H1 (cell line): ENCODE data around the gene NIN. TPM values are rescaled to one million over a fixed set of nuclear protein-coding genes. Genes with fewer than 3 reads are reported as not detected.
"Not testable (repeated sequence)": the region's sequence is repeated elsewhere in the genome, so short reads cannot be mapped to it uniquely, and the experiment has no call there.

Experiments
- CTCF ChIA-PET: fragments of 300-600 bp; sonication (Branson Sonifier 250); formaldehyde crosslinking; loops from one replicate; lab custom pipeline; 2021; ENCODE audit not compliant: partially characterized antibody; lab: Charles Lee
- POLR2A ChIA-PET: fragments of 300-600 bp; sonication (Branson Sonifier 250); formaldehyde crosslinking; loops from one replicate; lab custom pipeline; 2021; ENCODE audit warnings: inconsistent platforms; ENCODE audit not compliant: partially characterized antibody; lab: Charles Lee
- DNase-seq, 2 experiments: peaks; one replicate each; pipeline versions ENCODE4 v3.0.0 to v3.0.0-alpha.2; 2010 to 2022; ENCODE audit warnings: low spot score in 2 of 2, low read depth in 1 of 2, mixed read lengths in 1 of 2
- FAIRE-seq: peaks from 2 replicates; lab custom pipeline; 2011; peaks lifted over from hg19 to GRCh38; lab: Jason Lieb, UNC
- H2AFZ ChIP-seq: 2 replicates; pipeline ENCODE4 v1.8.1; 2012; ENCODE audit warnings: low read length, inconsistent platforms
- H2AK5ac ChIP-seq: 2 replicates; pipeline ENCODE4 v1.6.1; 2013; ENCODE audit warnings: low read depth, low read length
- H2BK120ac ChIP-seq: replicated peaks from 2 replicates; pipeline ENCODE3; 2013; ENCODE audit warnings: low read depth, low read length, inconsistent platforms
- H2BK12ac ChIP-seq: 2 replicates; pipeline ENCODE4 v1.6.1; 2013; ENCODE audit warnings: low read depth, low read length
- H2BK15ac ChIP-seq: 2 replicates; pipeline ENCODE4 v1.6.1; 2013; ENCODE audit warnings: low read length
- H2BK20ac ChIP-seq: 2 replicates; pipeline ENCODE4 v1.6.1; 2013; ENCODE audit warnings: low read length
- H2BK5ac ChIP-seq: 2 replicates; pipeline ENCODE4 v1.6.1; 2013; ENCODE audit warnings: low read depth, low read length
- H3K14ac ChIP-seq: 2 replicates; pipeline ENCODE4 v1.6.1; 2013; ENCODE audit warnings: inconsistent platforms; ENCODE audit not compliant: insufficient read length
- H3K18ac ChIP-seq: 2 replicates; pipeline ENCODE4 v1.6.1; 2013; ENCODE audit warnings: low read length; ENCODE audit errors: extremely low read depth
- H3K23ac ChIP-seq: 2 replicates; pipeline ENCODE4 v1.6.1; 2013; ENCODE audit warnings: inconsistent platforms; ENCODE audit not compliant: insufficient read length
- H3K23me2 ChIP-seq: 2 replicates; pipeline ENCODE4 v1.6.1; 2013; ENCODE audit warnings: low read depth, low read length
- H3K27ac ChIP-seq: 2 replicates; pipeline ENCODE4 v1.6.1; 2011; ENCODE audit warnings: low read depth, low read length, inconsistent platforms
- H3K27me3 ChIP-seq, 4 experiments: replicated peaks in 1 of 4; 1 replicate in 1 of 4; 2 replicates in 3 of 4; pipeline versions ENCODE4 v1.6.1 to v1.8.1; 2011 to 2013; ENCODE audit warnings: low read length in 3 of 4, mild to moderate bottlenecking in 3 of 4, inconsistent platforms in 2 of 4, mixed read lengths in 2 of 4, moderate library complexity in 1 of 4; ENCODE audit not compliant: control insufficient read depth in 3 of 4, insufficient read depth in 3 of 4; ENCODE audit errors: extremely low read depth in 1 of 4
- H3K36me3 ChIP-seq, 4 experiments: 2 replicates each; pipeline versions ENCODE4 v1.6.1 to v1.8.1; 2011 to 2013; ENCODE audit warnings: mild to moderate bottlenecking in 4 of 4, low read length in 3 of 4, moderate library complexity in 2 of 4, control low read depth in 1 of 4, inconsistent platforms in 1 of 4; ENCODE audit not compliant: insufficient read depth in 4 of 4, control insufficient read depth in 2 of 4
- H3K4ac ChIP-seq: replicated peaks from 2 replicates; pipeline ENCODE3; 2013; ENCODE audit warnings: low read length, low read depth, mixed read lengths, inconsistent platforms; ENCODE audit not compliant: insufficient read length
- H3K4me1 ChIP-seq, 4 experiments: replicated peaks in 1 of 4; 1 replicate in 1 of 4; 2 replicates in 3 of 4; pipeline versions ENCODE4 v1.6.1 to v1.8.1; 2011 to 2013; ENCODE audit warnings: low read length in 3 of 4, inconsistent platforms in 2 of 4, mixed read lengths in 1 of 4; ENCODE audit not compliant: insufficient read depth in 4 of 4, control insufficient read depth in 3 of 4
- H3K4me2 ChIP-seq, 2 experiments: 2 replicates each; pipeline versions ENCODE4 v1.6.1 to v1.8.1; 2011 to 2013; ENCODE audit warnings: low read depth in 2 of 2, low read length in 2 of 2, control low read depth in 1 of 2, inconsistent platforms in 1 of 2, mild to moderate bottlenecking in 1 of 2; ENCODE audit not compliant: insufficient read depth in 1 of 2
- H3K4me3 ChIP-seq, 4 experiments: fragments of 200-600, 300-600 bp in 1 of 4; sonication (generic), shearing (Covaris generic), sonication (Bioruptor Twin) in 1 of 4; 2 replicates each; pipeline versions ENCODE4 v1.5.1 to v1.8.1; 2011 to 2016; ENCODE audit warnings: low read length in 4 of 4, low read depth in 3 of 4, control low read depth in 2 of 4, inconsistent platforms in 2 of 4, mild to moderate bottlenecking in 2 of 4, mixed read lengths in 1 of 4, moderate library complexity in 1 of 4; ENCODE audit not compliant: insufficient read depth in 2 of 4; ENCODE audit errors: extremely low read depth in 1 of 4
- H3K56ac ChIP-seq: replicated peaks from 2 replicates; pipeline ENCODE3; 2013; ENCODE audit warnings: low read depth, mild to moderate bottlenecking, mixed read lengths, low read length, inconsistent platforms; ENCODE audit not compliant: insufficient read length
- H3K79me1 ChIP-seq: 2 replicates; pipeline ENCODE4 v1.6.1; 2013; ENCODE audit warnings: low read depth, low read length, control low read depth
- H3K79me2 ChIP-seq, 2 experiments: 2 replicates each; pipeline versions ENCODE4 v1.6.1 to v1.8.1; 2012 to 2013; ENCODE audit warnings: low read length in 2 of 2, mild to moderate bottlenecking in 2 of 2, inconsistent platforms in 1 of 2; ENCODE audit not compliant: insufficient read depth in 2 of 2, control insufficient read depth in 1 of 2
- H3K9ac ChIP-seq, 4 experiments: replicated peaks in 1 of 4; 1 replicate in 1 of 4; 2 replicates in 3 of 4; pipeline versions ENCODE4 v1.6.1 to v1.8.1; 2011 to 2013; ENCODE audit warnings: low read depth in 3 of 4, low read length in 3 of 4, control low read depth in 2 of 4, mild to moderate bottlenecking in 2 of 4, moderate library complexity in 2 of 4, inconsistent platforms in 1 of 4; ENCODE audit errors: extremely low read depth in 1 of 4
- H3K9me3 ChIP-seq, 2 experiments: 2 replicates each; pipeline versions ENCODE4 v1.6.1 to v1.8.1; 2012 to 2013; ENCODE audit warnings: mild to moderate bottlenecking in 2 of 2, moderate library complexity in 2 of 2, control low read depth in 1 of 2, inconsistent platforms in 1 of 2, low read depth in 1 of 2, low read length in 1 of 2, mixed read lengths in 1 of 2; ENCODE audit not compliant: insufficient read depth in 2 of 2
- H4K20me1 ChIP-seq, 2 experiments: replicated peaks in 1 of 2; 2 replicates each; pipeline versions ENCODE3 to v1.8.1; 2011 to 2013; ENCODE audit warnings: inconsistent platforms in 2 of 2, low read length in 2 of 2, mild to moderate bottlenecking in 1 of 2; ENCODE audit not compliant: insufficient read depth in 2 of 2, control insufficient read depth in 1 of 2
- H4K5ac ChIP-seq: 2 replicates; pipeline ENCODE4 v1.6.1; 2013; ENCODE audit warnings: low read length, low read depth, mixed read lengths, inconsistent platforms; ENCODE audit not compliant: insufficient read length
- H4K8ac ChIP-seq: 2 replicates; pipeline ENCODE4 v1.8.0; 2013; ENCODE audit warnings: mild to moderate bottlenecking, moderate library complexity, low read length, inconsistent platforms; ENCODE audit not compliant: insufficient read depth; ENCODE audit errors: extremely low read depth
- H4K91ac ChIP-seq: replicated peaks from 2 replicates; pipeline ENCODE3; 2013; ENCODE audit warnings: low read length, mixed read lengths, inconsistent platforms; ENCODE audit not compliant: insufficient read length
- WGBS, 2 experiments: shearing (Covaris generic) in 1 of 2; methylation state at CpG; one replicate each; pipeline versions ENCODE4 v1.1.6 to v1.1.7; 2013 to 2015; ENCODE audit warnings: low lambda C conversion rate in 2 of 2, mixed read lengths in 2 of 2, inconsistent platforms in 1 of 2, low coverage in 1 of 2, missing lambda C conversion rate in 1 of 2; ENCODE audit not compliant: insufficient replicate concordance in 2 of 2, insufficient coverage in 1 of 2, insufficient read length in 1 of 2; ENCODE audit errors: extremely low coverage in 1 of 2, missing lambda C conversion rate in 1 of 2; 5-methylcytosine and 5-hydroxymethylcytosine counted together
- polyA plus RNA-seq, 7 experiments: library from polyadenylated mRNA; depleted of rRNA in 3 of 7; stranded (reverse) in 5 of 7; unstranded in 2 of 7; fragments of >200 nt in 5 of 7; fragments of 200-250 nt in 2 of 7; gene quantifications; 1 replicate in 5 of 7; 2 replicates in 1 of 7; 4 replicates in 1 of 7; pipeline versions ENCODE4 v1.2.1 to v1.2.3, GENCODE V29; 2011 to 2013; ENCODE audit warnings: missing spikeins in 2 of 7, mixed read lengths in 2 of 7
- total RNA-seq: library from RNA; stranded (reverse); fragmentation: NEBNext Ultra II Directional; extraction: Animal tissue kit (Norgen Biotek cat#: 25700); gene quantifications from 2 replicates; pipeline ENCODE4 v1.2.1, GENCODE V29; 2021

The NIN gene
- total and polyA plus RNA-seq, 2 of the 8 experiments (the other 6 are each of a cell fraction or from before 2014, with no cell fraction given): 3.2 to 21.3 TPM

DNA sequence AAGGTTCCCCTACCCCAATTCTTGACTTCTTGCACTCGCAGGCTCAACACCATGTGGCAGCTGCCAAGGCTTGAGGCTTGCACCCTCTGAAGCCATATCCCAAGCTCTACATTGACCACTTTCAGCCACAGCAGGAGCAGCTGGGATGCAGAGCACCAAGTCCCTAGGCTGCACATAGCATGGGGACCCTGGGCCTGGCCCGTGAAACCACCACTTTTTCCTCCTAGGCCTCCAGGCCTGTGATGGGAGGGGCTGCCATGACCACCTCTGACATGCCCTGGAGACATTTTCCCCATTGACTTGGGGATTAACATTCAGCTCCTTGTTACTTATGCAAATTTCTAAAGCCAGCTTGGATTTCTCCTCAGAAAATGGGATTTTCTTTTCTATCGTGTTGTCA is 136.7 kb downstream of the NIN start:
- H3K23me2 ChIP-seq, H3K14ac ChIP-seq, H2AFZ ChIP-seq, H3K36me3 ChIP-seq, H3K79me2 ChIP-seq, H2AK5ac ChIP-seq, H2BK5ac ChIP-seq, H4K91ac ChIP-seq, H4K5ac ChIP-seq, DNase-seq, H3K9ac ChIP-seq, H3K4me3 ChIP-seq, FAIRE-seq, H2BK20ac ChIP-seq, H3K4me2 ChIP-seq, POLR2A ChIA-PET, H4K20me1 ChIP-seq, H3K27ac ChIP-seq, H3K23ac ChIP-seq, H2BK15ac ChIP-seq, H2BK12ac ChIP-seq, H3K27me3 ChIP-seq, H3K79me1 ChIP-seq, H4K8ac ChIP-seq, H3K18ac ChIP-seq, H3K4ac ChIP-seq, H3K4me1 ChIP-seq, H2BK120ac ChIP-seq, H3K56ac ChIP-seq: not testable (repeated sequence)
- peaks cover 11 to 12% of the 10 kb centered on the region in 2 experiments for H3K9me3 ChIP-seq
- CTCF ChIA-PET: interaction anchor here (1.1 kb wide), 1 partner anchor 21 kb away, joined by 3 read pairs; no protein-coding TSS in a partner anchor
- WGBS, 2 experiments: 97% methylated on average over 3 of the region's 3 CpGs; no CpG with 5 or more reads in 1 of the 2 experiments
